Mesothelial cell of epicardium (in vitro differentiated cells): ENCODE results near the gene DRC7. TPM values are rescaled to one million over a fixed set of nuclear protein-coding genes. Genes with fewer than 3 reads are reported as not detected.

ENCODE experiments used
- DNase-seq, 2 experiments: peaks; one replicate each; pipeline ENCODE4 v3.0.0; 2021; ENCODE audit warnings: low spot score in 2 of 2; ENCODE audit not compliant: unreplicated experiment in 2 of 2
- H3K27ac Mint-ChIP-seq: 2 replicates; pipeline ENCODE4 v1.8.0; 2021; ENCODE audit warnings: mixed read lengths
- H3K27me3 Mint-ChIP-seq: 2 replicates; pipeline ENCODE4 v1.8.0; 2021; ENCODE audit warnings: low read depth, mixed read lengths
- H3K36me3 Mint-ChIP-seq: 2 replicates; pipeline ENCODE4 v1.8.0; 2021; ENCODE audit warnings: mixed read lengths
- H3K4me1 Mint-ChIP-seq: 2 replicates; pipeline ENCODE4 v1.8.0; 2021; ENCODE audit warnings: mixed read lengths
- H3K4me3 Mint-ChIP-seq: 2 replicates; pipeline ENCODE4 v1.8.0; 2021; ENCODE audit warnings: mild to moderate bottlenecking, moderate library complexity, mixed read lengths
- H3K9me3 Mint-ChIP-seq: 2 replicates; pipeline ENCODE4 v1.8.0; 2021; ENCODE audit warnings: mixed read lengths
- total RNA-seq: library from RNA; stranded (reverse); gene quantifications from 3 replicates; pipeline ENCODE4 v1.2.1, GENCODE V29; 2021
- TF ChIP-seq, protein P1 (sequence below): fragments of 200-600 bp; sonication (generic); IDR thresholded peaks from one replicate; pipeline ENCODE4 v1.5.0; 2021; ENCODE audit warnings: antibody characterized with exemption; ENCODE audit not compliant: unreplicated experiment

Gene DRC7
- total RNA-seq, 1 donor from 2014 or later = not detected

DNA sequence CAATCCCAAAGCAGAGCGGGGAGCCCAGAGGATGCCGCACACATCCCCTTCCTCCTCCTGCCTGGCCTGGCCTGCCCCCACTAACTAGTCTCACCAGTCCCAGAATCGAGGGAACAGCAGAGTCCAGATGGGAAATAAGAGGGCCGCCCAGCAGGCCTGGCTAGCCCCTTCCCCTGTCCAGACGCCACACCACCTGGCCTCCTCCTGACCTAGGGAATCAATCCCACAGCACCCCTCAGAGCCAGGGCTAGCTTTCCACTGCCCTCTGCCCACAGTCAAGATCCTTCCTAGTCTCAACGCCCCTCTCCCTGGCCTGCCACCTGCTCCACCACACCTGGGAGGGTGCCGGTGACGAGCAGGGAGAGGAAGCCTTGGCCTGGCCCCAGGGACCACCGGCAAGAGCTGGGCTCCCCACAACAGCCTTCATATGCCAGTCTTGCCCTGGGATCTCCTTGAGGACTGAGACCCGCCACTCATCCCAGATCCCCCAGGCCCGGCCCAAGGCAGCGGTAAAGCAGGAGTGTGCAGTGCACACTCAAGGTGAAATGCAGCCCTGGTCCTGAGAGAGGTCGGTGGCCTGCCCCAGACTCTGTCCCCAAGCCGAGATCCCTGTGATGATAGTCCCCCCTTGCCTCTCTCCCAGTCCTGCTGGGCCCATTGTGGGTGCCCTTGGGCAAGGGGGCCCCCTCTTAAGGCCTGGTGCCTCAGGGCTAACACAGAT is 68.8 kb downstream of the DRC7 start:
- peaks cover 19% of the 10 kb centered on the region for H3K36me3 Mint-ChIP-seq
- peak overlapping the region; percentile 39 for H3K27ac Mint-ChIP-seq
- DNase-seq = no peak
- no peaks in the 10 kb centered on the region for H3K27me3 Mint-ChIP-seq
- H3K9me3 Mint-ChIP-seq = no peaks in the 10 kb centered on the region
- no peak overlapping the region for H3K4me3 Mint-ChIP-seq
- TF ChIP-seq, protein P1, sequence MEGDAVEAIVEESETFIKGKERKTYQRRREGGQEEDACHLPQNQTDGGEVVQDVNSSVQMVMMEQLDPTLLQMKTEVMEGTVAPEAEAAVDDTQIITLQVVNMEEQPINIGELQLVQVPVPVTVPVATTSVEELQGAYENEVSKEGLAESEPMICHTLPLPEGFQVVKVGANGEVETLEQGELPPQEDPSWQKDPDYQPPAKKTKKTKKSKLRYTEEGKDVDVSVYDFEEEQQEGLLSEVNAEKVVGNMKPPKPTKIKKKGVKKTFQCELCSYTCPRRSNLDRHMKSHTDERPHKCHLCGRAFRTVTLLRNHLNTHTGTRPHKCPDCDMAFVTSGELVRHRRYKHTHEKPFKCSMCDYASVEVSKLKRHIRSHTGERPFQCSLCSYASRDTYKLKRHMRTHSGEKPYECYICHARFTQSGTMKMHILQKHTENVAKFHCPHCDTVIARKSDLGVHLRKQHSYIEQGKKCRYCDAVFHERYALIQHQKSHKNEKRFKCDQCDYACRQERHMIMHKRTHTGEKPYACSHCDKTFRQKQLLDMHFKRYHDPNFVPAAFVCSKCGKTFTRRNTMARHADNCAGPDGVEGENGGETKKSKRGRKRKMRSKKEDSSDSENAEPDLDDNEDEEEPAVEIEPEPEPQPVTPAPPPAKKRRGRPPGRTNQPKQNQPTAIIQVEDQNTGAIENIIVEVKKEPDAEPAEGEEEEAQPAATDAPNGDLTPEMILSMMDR = no peak
- H3K4me1 Mint-ChIP-seq = peaks cover 11% of the 10 kb centered on the region

DNA sequence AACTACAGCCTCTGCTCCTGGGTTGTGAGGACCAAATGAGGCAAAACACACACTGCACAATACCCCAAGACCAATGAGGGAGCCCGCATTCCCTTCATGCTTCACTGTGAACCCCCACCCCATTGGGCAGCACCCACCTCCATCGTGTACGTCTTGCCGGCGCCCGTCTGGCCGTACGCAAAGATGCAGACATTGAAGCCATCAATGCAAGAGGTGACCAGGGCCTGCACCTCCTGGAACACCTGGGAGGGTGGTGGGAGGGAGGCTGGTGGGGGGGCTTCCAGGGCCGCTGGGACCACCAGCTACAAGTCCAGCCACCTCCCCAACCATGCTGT is 69.4 kb downstream of the DRC7 start:
- Mint-ChIP-seq H3K4me3 (no peak overlapping the region), H3K36me3 (peaks cover 19% of the 10 kb centered on the region), H3K9me3 (no peaks in the 10 kb centered on the region), H3K27ac (no peak overlapping the region), H3K4me1 (peaks cover 11% of the 10 kb centered on the region), H3K27me3 (no peaks in the 10 kb centered on the region)
- no peak for DNase-seq
- TF ChIP-seq, protein P1 = no peak

DNA sequence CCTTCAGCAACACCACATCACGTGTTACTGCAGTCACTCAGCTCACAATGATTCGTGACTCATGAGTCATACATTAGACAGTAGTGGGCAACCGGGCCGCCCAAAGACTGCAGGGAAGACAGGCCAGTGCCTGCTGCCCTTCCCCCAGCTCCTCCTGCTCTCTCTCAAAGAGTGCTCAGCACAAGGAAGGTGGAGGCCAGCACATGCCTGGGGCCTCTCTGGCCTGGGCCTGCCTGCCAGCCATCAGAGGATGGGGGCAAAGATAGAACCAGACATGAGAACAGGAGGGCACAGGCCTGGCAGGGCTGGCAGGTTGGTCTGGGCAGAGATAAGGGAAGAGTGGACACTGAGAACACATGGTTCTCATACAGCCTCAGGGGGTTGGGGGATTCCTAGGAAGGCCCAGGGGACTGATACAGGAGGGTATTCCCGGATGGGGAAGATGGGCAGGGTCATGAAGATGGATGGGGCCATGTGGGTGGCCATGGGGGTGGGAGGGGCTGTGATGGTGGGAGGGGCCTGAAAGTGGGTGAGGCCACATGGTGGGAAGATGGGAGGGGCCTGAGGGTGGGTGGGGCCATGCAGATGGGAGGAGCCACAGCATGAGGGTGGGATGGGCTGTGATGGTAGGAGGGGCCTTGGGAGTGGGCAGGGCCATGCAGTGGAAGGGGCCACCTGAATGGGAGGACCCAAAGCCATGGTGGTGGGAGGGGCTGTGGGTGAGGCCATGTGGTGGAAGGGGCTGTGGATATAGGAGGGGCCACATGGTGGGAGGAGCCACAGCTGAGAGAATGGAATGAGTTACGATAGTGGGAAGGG is 69.9 kb downstream of the DRC7 start:
- no peaks in the 10 kb centered on the region for H3K9me3 Mint-ChIP-seq
- peaks cover 19% of the 10 kb centered on the region for H3K36me3 Mint-ChIP-seq
- no peak overlapping the region for H3K27ac Mint-ChIP-seq
- H3K4me1 Mint-ChIP-seq = peaks cover 9% of the 10 kb centered on the region
- TF ChIP-seq, protein P1 = no peak
- no peaks in the 10 kb centered on the region for H3K27me3 Mint-ChIP-seq
- no peak overlapping the region for H3K4me3 Mint-ChIP-seq
- DNase-seq = no peak

- Mint-ChIP-seq H3K4me1 (peaks cover 4% of the 10 kb centered on the region), H3K36me3 (peaks cover 17% of the 10 kb centered on the region), H3K4me3 (no peak overlapping the region), H3K27me3 (no peaks in the 10 kb centered on the region), H3K9me3 (no peaks in the 10 kb centered on the region), H3K27ac (no peak overlapping the region)
- TF ChIP-seq, protein P1 = no peak
- DNase-seq = no peak
Measured at GRCh38 chr16:57765160-57765728, 70.6 kb downstream of the DRC7 start.

- DNase-seq = no peak
- Mint-ChIP-seq H3K27me3 (no peaks in the 10 kb centered on the region), H3K9me3 (no peaks in the 10 kb centered on the region), H3K4me1 (peaks cover 4% of the 10 kb centered on the region), H3K27ac (no peak overlapping the region), H3K4me3 (no peak overlapping the region), H3K36me3 (peaks cover 15% of the 10 kb centered on the region)
- TF ChIP-seq, protein P1 = no peak
Measured at GRCh38 chr16:57766714-57767348, 72.2 kb downstream of the DRC7 start.
